Stimulated activated CD4-positive, alpha-beta T cell treated with anti-CD3 and anti-CD28 coated beads, Interleukin-2, amount 100 ng/mL, for 48 hours (primary cell): ENCODE measurements around the gene UMAD1.

Experiments
- DNase-seq, 2 donors: peaks; one replicate each; pipeline ENCODE4 v3.0.0-alpha.2; 2020

The UMAD1 gene

DNA sequence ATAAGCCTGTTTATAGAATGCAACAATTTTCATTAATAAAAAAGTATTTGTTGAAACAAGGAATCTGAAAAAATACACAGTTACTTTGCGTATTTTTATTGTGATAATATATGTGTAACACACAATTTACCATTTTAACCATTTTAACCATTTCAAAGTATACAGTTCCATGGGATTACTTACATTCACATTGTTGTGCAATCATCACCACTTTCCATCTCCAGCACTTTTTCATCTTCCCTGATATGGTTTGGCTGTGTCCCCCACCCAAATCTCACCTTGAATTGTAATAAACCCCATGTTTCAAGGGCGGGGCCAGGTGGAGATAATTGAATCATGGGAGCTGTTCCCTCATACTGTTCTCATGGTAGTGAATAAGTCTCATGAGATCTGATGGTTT lies 266.8 kb downstream of the UMAD1 start:
- DNase-seq: no peak

DNA sequence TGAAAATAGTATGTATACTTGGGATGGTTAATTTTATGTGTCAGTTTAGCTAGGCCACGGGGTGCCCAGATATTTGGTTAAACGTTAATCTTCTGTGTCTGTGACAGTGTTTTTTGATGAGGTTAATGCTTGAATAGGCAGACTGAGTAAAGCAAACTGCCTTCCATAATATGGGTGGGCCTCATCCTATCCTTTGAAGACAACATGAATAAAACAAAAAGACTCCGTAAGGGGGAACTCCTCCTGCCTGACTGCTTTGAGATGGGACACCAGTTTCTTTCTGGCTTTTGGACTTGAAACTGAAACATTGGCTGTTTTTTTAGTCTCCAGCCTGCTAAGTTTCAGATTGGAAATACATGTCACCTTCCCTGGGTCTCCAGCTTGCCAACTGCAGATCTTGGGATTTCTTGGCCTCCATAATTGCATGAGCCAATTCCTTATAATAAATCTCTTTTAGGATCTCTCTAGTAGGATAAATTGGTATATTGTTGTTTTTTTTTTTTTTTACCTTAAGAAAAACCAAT lies 268.1 kb downstream of the UMAD1 start:
- DNase-seq: no peak

DNA sequence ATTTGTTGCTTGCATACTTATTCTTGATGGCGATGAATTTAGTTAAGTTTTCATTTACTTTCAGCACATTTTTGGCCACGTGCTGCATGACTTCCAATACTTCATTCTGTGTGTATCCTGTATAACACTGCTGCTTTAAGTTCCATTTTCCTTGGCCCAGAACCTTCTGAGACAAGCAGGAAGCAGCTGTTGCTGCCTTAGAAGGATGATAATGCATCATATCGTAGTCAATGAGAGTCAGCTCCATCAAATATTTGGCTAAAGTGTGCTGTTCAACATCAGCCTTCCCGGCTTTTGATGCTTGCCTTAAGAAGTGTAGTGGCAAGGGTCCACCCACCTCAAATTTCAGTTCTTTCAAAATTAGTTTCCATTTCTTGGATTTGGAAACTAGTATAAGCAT lies 268.8 kb downstream of the UMAD1 start:
- DNase-seq: no peak

DNA sequence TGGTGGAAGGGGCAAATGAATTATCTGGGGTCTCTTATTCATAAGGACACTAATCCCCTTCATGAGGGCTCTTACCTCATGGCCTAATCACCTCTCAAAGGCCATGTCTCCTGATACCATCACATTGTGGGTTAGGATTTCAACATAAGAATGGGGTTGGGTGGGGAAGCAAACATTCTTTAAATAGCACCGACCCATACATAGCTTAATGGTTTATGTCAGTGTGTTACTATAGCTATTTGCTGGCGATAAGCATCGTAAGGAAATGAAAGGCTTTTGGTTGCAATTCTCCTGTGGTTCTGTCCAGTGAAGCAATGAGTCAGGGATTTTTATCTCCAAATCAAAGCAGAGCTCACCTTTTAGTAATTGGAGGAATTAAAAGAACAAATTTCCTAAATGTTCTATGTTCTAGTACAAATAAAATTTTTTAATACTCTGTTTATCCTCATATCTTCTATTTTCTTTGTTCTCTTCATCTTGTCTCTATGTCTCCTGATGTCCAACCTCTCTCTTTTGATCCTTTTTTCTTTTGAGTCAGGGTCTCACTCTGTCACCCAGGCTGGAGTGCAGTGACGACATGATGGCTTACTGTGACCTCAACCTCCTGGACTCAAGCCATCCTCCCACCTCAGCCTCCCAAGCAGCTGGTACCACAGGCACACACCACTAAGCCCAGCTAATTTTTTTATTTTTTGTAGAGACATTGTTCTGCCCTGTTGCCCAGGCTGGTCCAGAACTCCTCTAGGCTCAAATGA lies 271.0 kb downstream of the UMAD1 start:
- DNase-seq: no peak

DNA sequence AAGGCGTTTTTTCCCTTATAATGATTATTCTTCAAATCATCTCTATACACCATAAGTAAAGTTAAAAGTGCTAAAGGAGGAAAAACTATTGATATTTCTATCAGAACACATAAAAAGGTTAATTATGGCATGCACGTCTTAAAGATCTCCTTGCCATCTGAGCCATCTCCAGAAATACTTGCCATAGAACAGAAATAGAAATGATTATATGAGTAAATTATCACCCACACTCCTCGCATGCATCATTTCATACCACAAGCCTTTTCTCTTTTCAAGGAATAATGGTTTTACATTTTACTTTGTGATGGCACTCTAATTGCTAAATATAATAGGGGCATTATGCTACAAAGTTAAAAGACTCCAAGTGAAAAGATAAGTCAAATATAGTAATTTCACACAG lies 272.4 kb downstream of the UMAD1 start:
- no peak for DNase-seq

GRCh38 chr7:7913504-7913903 lies 273.0 kb downstream of the UMAD1 start:
- DNase-seq: no peak

DNA sequence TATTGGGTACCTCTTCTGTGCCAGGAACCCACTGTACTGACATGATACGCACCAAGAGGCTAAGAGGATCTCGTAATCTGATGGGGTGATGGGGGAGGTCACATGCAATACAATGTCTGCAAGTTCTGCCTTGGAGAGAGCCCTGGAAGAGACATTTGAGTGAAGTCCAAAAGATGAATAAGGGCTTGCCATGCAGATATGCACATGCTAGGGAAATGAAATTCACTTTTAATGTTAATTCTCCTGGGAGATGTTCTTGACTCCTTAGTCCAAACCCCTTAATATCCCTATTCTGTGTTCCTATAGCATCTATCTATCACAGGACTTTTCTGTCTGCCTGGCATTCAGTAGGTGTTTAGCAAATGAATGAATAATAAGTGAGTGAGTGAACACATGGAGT lies 274.0 kb downstream of the UMAD1 start:
- DNase-seq: no peak

DNA sequence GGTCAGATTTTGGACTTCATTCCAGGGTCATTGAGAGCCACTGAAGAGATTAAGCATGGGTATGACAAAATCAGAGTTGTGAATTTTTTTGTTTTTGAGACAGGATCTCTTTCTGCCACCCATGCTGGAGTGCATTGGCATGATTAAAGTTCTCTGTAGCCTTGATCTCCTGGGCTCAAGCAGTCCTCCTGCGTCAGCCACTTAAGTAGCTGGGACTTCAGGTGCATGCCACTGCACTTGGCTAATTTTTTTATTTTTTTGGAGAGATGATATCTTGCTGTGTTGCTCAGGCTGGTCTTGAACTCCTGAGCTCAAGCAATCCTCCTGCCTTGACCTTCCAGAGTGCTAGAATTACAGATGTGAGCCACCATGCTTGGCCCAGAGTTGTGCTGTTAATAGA lies 275.5 kb downstream of the UMAD1 start:
- DNase-seq: no peak

GRCh38 chr7:7917593-7917992 lies 277.0 kb downstream of the UMAD1 start:
- no peak for DNase-seq

DNA sequence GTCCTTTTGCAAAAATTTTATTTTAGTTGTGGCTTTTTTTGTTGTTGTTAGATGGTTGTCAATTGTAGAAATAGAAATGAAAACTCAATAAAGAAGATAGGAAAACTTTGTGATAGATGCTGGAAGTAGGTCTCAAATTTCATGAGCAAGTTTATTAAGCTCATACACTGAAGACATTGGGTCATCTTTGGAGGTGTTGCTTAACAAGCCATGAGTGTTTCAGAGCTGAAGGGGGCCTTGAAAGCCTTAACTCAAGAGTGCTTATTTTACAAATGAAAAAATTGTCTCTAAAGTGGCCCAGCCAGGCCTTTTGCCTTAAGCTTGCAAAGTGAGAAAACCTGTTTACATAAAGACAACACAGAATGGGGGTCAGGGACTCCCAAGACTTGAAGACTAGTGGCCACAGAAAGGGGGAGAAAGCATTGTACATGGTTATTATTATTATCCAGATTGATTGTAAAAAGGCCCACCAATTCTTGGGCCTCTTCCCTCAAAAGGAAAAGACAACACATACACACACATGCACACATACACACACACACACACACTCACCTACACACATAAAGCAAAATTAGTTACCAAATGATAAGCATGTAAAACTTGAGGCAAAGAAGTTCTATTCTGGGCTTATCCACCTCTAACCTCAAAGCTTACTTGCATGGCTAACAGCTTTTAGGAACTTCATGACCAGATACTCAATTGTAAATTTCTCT lies 278.3 kb downstream of the UMAD1 start:
- no peak for DNase-seq

DNA sequence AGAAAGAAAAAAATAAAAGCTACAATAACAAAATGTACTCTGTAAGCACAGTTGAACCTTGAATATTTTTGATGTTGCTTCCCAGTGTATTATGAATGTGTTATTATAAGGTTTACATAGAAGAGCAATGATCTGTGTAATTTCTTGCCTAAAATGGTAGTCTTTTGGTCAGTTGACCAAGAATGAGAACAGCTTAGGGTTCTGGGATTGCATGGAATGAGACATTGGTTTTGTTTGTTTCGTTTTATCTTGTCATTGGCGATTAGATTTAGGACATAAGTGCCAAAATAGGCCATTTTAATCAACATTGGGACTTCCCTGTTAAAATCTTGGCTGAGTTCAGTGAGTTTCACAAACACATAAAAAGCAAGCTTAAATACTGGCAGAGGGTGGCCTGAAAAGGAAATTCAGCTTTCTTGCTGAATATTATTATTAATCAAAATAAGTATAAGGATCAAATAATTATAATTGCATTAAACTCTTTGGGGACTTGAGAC lies 278.9 kb downstream of the UMAD1 start:
- no peak for DNase-seq

- DNase-seq: no peak
Measured at GRCh38 chr7:7920056-7920455, 279.5 kb downstream of the UMAD1 start.

DNA sequence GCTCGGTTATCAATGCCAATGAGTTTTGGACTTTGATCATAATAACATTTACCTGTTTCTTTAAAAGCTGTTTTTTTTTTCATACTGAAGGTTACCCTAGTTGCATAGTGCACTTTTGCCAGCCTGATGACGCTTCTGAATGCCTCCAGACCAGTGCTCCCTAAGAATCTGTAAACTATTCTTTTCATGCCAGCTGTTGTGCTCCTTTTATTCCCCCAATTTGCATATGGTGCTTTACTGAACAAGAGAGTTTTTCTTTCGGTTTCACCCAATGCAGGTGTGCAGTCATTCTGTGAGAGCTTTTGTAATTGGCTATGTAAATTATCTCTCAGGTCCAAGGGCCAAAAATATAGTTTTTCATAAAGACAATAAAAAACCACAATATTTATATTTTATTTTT lies 279.9 kb downstream of the UMAD1 start:
- no peak for DNase-seq

- DNase-seq: no peak
Measured at GRCh38 chr7:7921830-7922229, 281.3 kb downstream of the UMAD1 start.

- DNase-seq: no peak
Measured at GRCh38 chr7:7922684-7923385, 282.3 kb downstream of the UMAD1 start.

GRCh38 chr7:7923818-7924217 lies 283.3 kb downstream of the UMAD1 start:
- DNase-seq: no peak

GRCh38 chr7:7924303-7924702 lies 283.8 kb downstream of the UMAD1 start:
- no peak for DNase-seq
